Endometrial microvascular endothelial cells (primary cell): ENCODE data around the gene PRAC1. TPM values are rescaled to one million over a fixed set of nuclear protein-coding genes. Genes with fewer than 3 reads are reported as not detected.
"Not testable (repeated sequence)": the region's sequence is repeated elsewhere in the genome, so short reads cannot be mapped to it uniquely, and the experiment has no call there.

Experiments used
- in situ Hi-C: cut with HindIII; loops from 2 replicates; pipeline ENCODE4 v1.10.0; 2017; ENCODE audit warnings: low sequenced_read_pairs, low pct_unique_long_range_greater_than_20kb; ENCODE audit errors: inconsistent ontology term
- total RNA-seq: library from RNA; depleted of rRNA; stranded (reverse); fragments of >200 nt; gene quantifications from one replicate; pipeline ENCODE4 v1.2.3, GENCODE V29; 2015; ENCODE audit errors: inconsistent ontology term

The PRAC1 gene
- total RNA-seq, 1 donor from 2014 or later = not detected

- in situ Hi-C loops = no loop called here
Measured at GRCh38 chr17:48717367-48718226, 4.7 kb downstream of the PRAC1 start.

GRCh38 chr17:48716549-48716948 lies 5.8 kb downstream of the PRAC1 start:
- in situ Hi-C loops = not testable (repeated sequence)

- in situ Hi-C loops = no loop called here
Measured at GRCh38 chr17:48715496-48716399, 6.6 kb downstream of the PRAC1 start.

GRCh38 chr17:48711128-48711527 lies 11.2 kb downstream of the PRAC1 start:
- in situ Hi-C loops = no loop called here

GRCh38 chr17:48704361-48705248 lies 17.7 kb downstream of the PRAC1 start:
- in situ Hi-C loops = no loop called here

GRCh38 chr17:48701864-48702532 lies 20.3 kb downstream of the PRAC1 start:
- in situ Hi-C loops = no loop called here

- in situ Hi-C loops = no loop called here
Measured at GRCh38 chr17:48693178-48693577, 29.1 kb downstream of the PRAC1 start.

GRCh38 chr17:48692049-48692448 lies 30.3 kb downstream of the PRAC1 start:
- in situ Hi-C loops = no loop called here

GRCh38 chr17:48690655-48691054 lies 31.7 kb downstream of the PRAC1 start:
- in situ Hi-C loops = no loop called here

- in situ Hi-C loops = no loop called here
Measured at GRCh38 chr17:48681609-48682008, 40.7 kb downstream of the PRAC1 start.

GRCh38 chr17:48679385-48680096 lies 42.8 kb downstream of the PRAC1 start:
- in situ Hi-C loops = no loop called here

GRCh38 chr17:48678141-48678971 lies 44.0 kb downstream of the PRAC1 start:
- in situ Hi-C loops = no loop called here

- in situ Hi-C loops = no loop called here
Measured at GRCh38 chr17:48676963-48677558, 45.3 kb downstream of the PRAC1 start.

GRCh38 chr17:48672340-48672739 lies 50.0 kb downstream of the PRAC1 start:
- in situ Hi-C loops = no loop called here
